Measurements from ENCODE around the gene UNC5B. TPM values are rescaled to one million over a fixed set of nuclear protein-coding genes. Genes with fewer than 3 reads are reported as not detected.

UNC5B gene
- total RNA-seq, 1 experiment from 2014 or later: 22.0 TPM

- H2AFZ ChIP-seq (ENCODE audit: low read depth, low read length, poor library complexity, severe bottlenecking): peak overlapping the region; percentile 77
- intact Hi-C loops (cut with micrococcal nuclease): loop anchor here (2.0 kb wide), 2 partner anchors 49 to 57 kb away; no protein-coding TSS in a partner anchor
- TF ChIP-seq SP1 (IDR thresholded peaks at IDR 0.05; ENCODE audit: low read depth): no peak
- TF ChIP-seq FOSL1 (IDR thresholded peaks at IDR 0.05; ENCODE audit: low read depth): no peak
- no peak for TF ChIP-seq EGR1 (IDR thresholded peaks at IDR 0.05; ENCODE audit: low read depth)
- no TSS peak for BruUV-seq (replicated peaks)
- no peaks in the 10 kb centered on the region for H4K20me1 ChIP-seq (ENCODE audit: insufficient read depth)
- peak overlapping the region; percentile 99 for H3K4me2 ChIP-seq (ENCODE audit: low read length)
- H3K27me3 ChIP-seq (ENCODE audit: insufficient read depth, low read length): peaks cover 27% of the 10 kb centered on the region; the same call in 1 of the 2 replicates
- H3K9me2 ChIP-seq (ENCODE audit: insufficient read depth): no peaks in the 10 kb centered on the region
- H3K4me3 ChIP-seq (replicated peaks in 1 of 2; ENCODE audit: low read depth in 1 of 2, low read length in 2 of 2): peak overlapping the region; percentile 38 to 91
- POLR2A ChIA-PET: interaction anchor here (1.4 kb wide), 1 partner anchor 8 kb away, joined by 3 read pairs; no protein-coding TSS in a partner anchor
- no peak for DNase-seq (ENCODE audit: low read depth, low spot score)
- CTCF ChIA-PET: interaction anchor here (1.0 kb wide), 1 partner anchor 62 kb away, joined by 3 read pairs; no protein-coding TSS in a partner anchor
- H3K4me1 ChIP-seq (ENCODE audit: control insufficient read depth in 1 of 2, insufficient read depth in 2 of 2, low read length in 2 of 2): peaks cover 30 to 52% of the 10 kb centered on the region in 2 experiments
- peak overlapping the region; percentile 29; the same call in 1 of the 2 replicates for H3K27ac ChIP-seq (ENCODE audit: low read depth, low read length)
- no peaks in the 10 kb centered on the region for H3K9me3 ChIP-seq (ENCODE audit: control insufficient read depth in 1 of 2, insufficient read depth in 1 of 2, low read depth in 1 of 2, low read length in 2 of 2)
- no peak for ATAC-seq
- H3K9ac ChIP-seq (ENCODE audit: low read length): peak overlapping the region; percentile 43
- RAD21 ChIA-PET (ENCODE audit: low non-redundant PET in 1 of 2, low total read pairs in 2 of 2, uncharacterized antibody in 2 of 2, unreplicated experiment in 2 of 2): no interaction called here
- H3K36me3 ChIP-seq (ENCODE audit: control insufficient read depth in 1 of 2, insufficient read depth in 2 of 2, low read length in 2 of 2): no peaks in the 10 kb centered on the region
- peaks cover 27% of the 10 kb centered on the region; the same call in 1 of the 2 replicates for H3K79me2 ChIP-seq (ENCODE audit: insufficient read depth, low read length)
Observed at GRCh38 chr10:71211775-71212317, 524 bp upstream of the UNC5B start.

GRCh38 chr10:71213127-71213621 lies 804 bp downstream of the UNC5B start:
- no peaks in the 10 kb centered on the region for H3K36me3 ChIP-seq (ENCODE audit: control insufficient read depth in 1 of 2, insufficient read depth in 2 of 2, low read length in 2 of 2)
- H2AFZ ChIP-seq (ENCODE audit: low read depth, low read length, poor library complexity, severe bottlenecking): no peak overlapping the region
- H3K9ac ChIP-seq (ENCODE audit: low read length): peak overlapping the region; percentile 79
- H3K4me1 ChIP-seq (ENCODE audit: control insufficient read depth in 1 of 2, insufficient read depth in 2 of 2, low read length in 2 of 2): peaks cover 36 to 64% of the 10 kb centered on the region in 2 experiments
- H3K9me2 ChIP-seq (ENCODE audit: insufficient read depth): no peaks in the 10 kb centered on the region
- TF ChIP-seq POLR2AphosphoS5 (IDR thresholded peaks at IDR 0.05; ENCODE audit: low read depth, low read length) (no peak), JUND (IDR thresholded peaks at IDR 0.05) (no peak), MAX (IDR thresholded peaks at IDR 0.05) (no peak), YY1 (IDR thresholded peaks at IDR 0.05; ENCODE audit: extremely low read depth, insufficient replicate concordance, low read depth, low read length) (no peak), ELF1 (IDR thresholded peaks at IDR 0.05; ENCODE audit: borderline replicate concordance, low read depth) (no peak), ZNF274 (IDR thresholded peaks at IDR 0.05; ENCODE audit: low read depth, low read length) (no peak), CEBPB (IDR thresholded peaks at IDR 0.05; ENCODE audit: low read depth) (no peak), SP1 (IDR thresholded peaks at IDR 0.05; ENCODE audit: low read depth) (no peak), ATF3 (IDR thresholded peaks at IDR 0.05) (no peak), CTCF (IDR thresholded peaks at IDR 0.05 in 2 of 3, conservative IDR thresholded peaks at IDR 0.05 in 1 of 3; ENCODE audit: borderline replicate concordance in 1 of 3, insufficient read depth in 1 of 3, low read depth in 2 of 3, low read length in 2 of 3) (no peak), ZFX (IDR thresholded peaks at IDR 0.05) (no peak)
- BruUV-seq (replicated peaks): no TSS peak
- ATAC-seq (peak; percentile 4; the same call in 1 of the 2 replicates), DNase-seq (ENCODE audit: low read depth, low spot score) (peak; percentile 36)
- ChIA-PET POLR2A (interaction anchor here (0.6 to 1.4 kb wide), 3 partner anchors 9 to 982 kb away, joined by 3 read pairs; no protein-coding TSS in a partner anchor), RAD21 (ENCODE audit: low non-redundant PET in 1 of 2, low total read pairs in 2 of 2, uncharacterized antibody in 2 of 2, unreplicated experiment in 2 of 2) (interaction anchor here in 1 of 2 experiments (0.6 kb wide), 1 partner anchor 43 kb away, joined by 4 read pairs; no protein-coding TSS in a partner anchor), CTCF (no interaction called here)
- no peaks in the 10 kb centered on the region for H4K20me1 ChIP-seq (ENCODE audit: insufficient read depth)
- peaks cover 27% of the 10 kb centered on the region; the same call in 1 of the 2 replicates for H3K27me3 ChIP-seq (ENCODE audit: insufficient read depth, low read length)
- no peaks in the 10 kb centered on the region for H3K9me3 ChIP-seq (ENCODE audit: control insufficient read depth in 1 of 2, insufficient read depth in 1 of 2, low read depth in 1 of 2, low read length in 2 of 2)
- H3K27ac ChIP-seq (ENCODE audit: low read depth, low read length): peak overlapping the region; percentile 82
- H3K4me3 ChIP-seq (replicated peaks in 1 of 2; ENCODE audit: low read depth in 1 of 2, low read length in 2 of 2): peak overlapping the region; percentile 84 to 91
- H3K4me2 ChIP-seq (ENCODE audit: low read length): peak overlapping the region; percentile 99
- peaks cover 27% of the 10 kb centered on the region; the same call in 1 of the 2 replicates for H3K79me2 ChIP-seq (ENCODE audit: insufficient read depth, low read length)
- intact Hi-C loops (cut with micrococcal nuclease): loop anchor here (2.0 kb wide), 2 partner anchors 48 to 56 kb away; no protein-coding TSS in a partner anchor

All from HCT116 (cell line).